HCT116 (cell line): ENCODE measurements around the gene PSORS1C1.

Experiments used
- ATF3 ChIP-seq: IDR thresholded peaks from 2 replicates; pipeline ENCODE4 v1.6.1; 2012
- CBX3 ChIP-seq: IDR thresholded peaks from 2 replicates; pipeline ENCODE4 v1.6.1; 2012; ENCODE audit warnings: low read depth
- CEBPB ChIP-seq: IDR thresholded peaks from 2 replicates; pipeline ENCODE4 v1.6.1; 2012; ENCODE audit warnings: low read depth
- CTCF ChIP-seq, 3 experiments: fragments of 200-600 bp in 1 of 3; sonication (generic) in 1 of 3; IDR thresholded peaks in 2 of 3; conservative IDR thresholded peaks in 1 of 3; 2 replicates each; pipeline ENCODE4 v1.5.1; 2012 to 2017; ENCODE audit warnings: low read depth in 2 of 3, low read length in 2 of 3, antibody characterized with exemption in 1 of 3, borderline replicate concordance in 1 of 3, control low read depth in 1 of 3, mild to moderate bottlenecking in 1 of 3, mixed read lengths in 1 of 3, mixed run types in 1 of 3, moderate library complexity in 1 of 3; ENCODE audit not compliant: insufficient read depth in 1 of 3
- EGR1 ChIP-seq: IDR thresholded peaks from 2 replicates; pipeline ENCODE4 v1.6.1; 2012; ENCODE audit warnings: low read depth
- EZH2 ChIP-seq: fragments of 200-600 bp; sonication (generic); IDR thresholded peaks from 2 replicates; pipeline ENCODE4 v1.6.1; 2017; ENCODE audit warnings: antibody characterized with exemption, mixed run types
- EZH2phosphoT487 ChIP-seq: fragments of 200-600 bp; IDR thresholded peaks from 2 replicates; pipeline ENCODE4 v1.6.1; 2018; ENCODE audit warnings: antibody characterized with exemption, borderline replicate concordance
- JUND ChIP-seq: IDR thresholded peaks from 2 replicates; pipeline ENCODE4 v1.6.1; 2012
- MAX ChIP-seq: IDR thresholded peaks from 2 replicates; pipeline ENCODE4 v1.6.1; 2012
- POLR2A ChIP-seq: IDR thresholded peaks from 2 replicates; pipeline ENCODE4 v1.7.0; 2011; ENCODE audit warnings: borderline replicate concordance; ENCODE audit not compliant: insufficient read depth, insufficient read length; ENCODE audit errors: extremely low read depth
- POLR2AphosphoS5 ChIP-seq: IDR thresholded peaks from 2 replicates; pipeline ENCODE4 v1.6.1; 2011; ENCODE audit warnings: mild to moderate bottlenecking, low read depth, low read length, moderate library complexity
- SIN3A ChIP-seq: IDR thresholded peaks from 2 replicates; pipeline ENCODE4 v1.6.1; 2012; ENCODE audit warnings: low read depth
- YY1 ChIP-seq: IDR thresholded peaks from 2 replicates; pipeline ENCODE4 v1.6.1; 2011; ENCODE audit warnings: low read length, low read depth, moderate library complexity, mild to moderate bottlenecking; ENCODE audit not compliant: insufficient replicate concordance; ENCODE audit errors: extremely low read depth
- ZFX ChIP-seq: fragments of 450-650 bp; IDR thresholded peaks from 2 replicates; pipeline ENCODE4 v1.6.1; 2017

- no peak for TF ChIP-seq POLR2AphosphoS5
- TF ChIP-seq POLR2A, result no peak
- no peak for TF ChIP-seq EGR1
- no peak for TF ChIP-seq JUND
- no peak for TF ChIP-seq CTCF (IDR thresholded peaks at IDR 0.05 in 2 of 3, conservative IDR thresholded peaks at IDR 0.05 in 1 of 3; ENCODE audit: borderline replicate concordance in 1 of 3, insufficient read depth in 1 of 3, low read depth in 2 of 3, low read length in 2 of 3)
- TF ChIP-seq EZH2, result no peak
- TF ChIP-seq YY1, result no peak
- no peak for TF ChIP-seq ATF3
- no peak for TF ChIP-seq CEBPB
- no peak for TF ChIP-seq MAX
- TF ChIP-seq EZH2phosphoT487, result no peak
- no peak for TF ChIP-seq ZFX
- no peak for TF ChIP-seq SIN3A
- TF ChIP-seq CBX3, result no peak
Observed at GRCh38 chr6:31135710-31136109, 21.1 kb downstream of the PSORS1C1 start.
